Gastroesophageal sphincter (tissue), 4 donors: Measurements from ENCODE around the gene SH2B2. TPM values are rescaled to one million over a fixed set of nuclear protein-coding genes. Genes with fewer than 3 reads are reported as not detected.

ENCODE experiments used
- ATAC-seq: fragments of 150-250 bp; one replicate; pipeline ENCODE4 v1.9.1; 2016; ENCODE audit warnings: mild to moderate bottlenecking, moderate library complexity
- H3K27ac ChIP-seq, 4 donors: fragments of 200-600 bp; sonication (generic) in 3 of 4; 1 replicate in 3 of 4; 2 replicates in 1 of 4; pipeline ENCODE4 v1.5.1; 2016 to 2019
- H3K27me3 ChIP-seq: fragments of 200-600 bp; sonication (generic); one replicate; pipeline ENCODE4 v1.5.1; 2019
- H3K36me3 ChIP-seq, 2 donors: fragments of 200-600 bp; sonication (generic); one replicate each; pipeline ENCODE4 v1.5.1; 2019; ENCODE audit warnings: control low read depth in 1 of 2
- H3K4me1 ChIP-seq, 3 donors: fragments of 200-600 bp; sonication (generic); 1 replicate in 2 of 3; 2 replicates in 1 of 3; pipeline ENCODE4 v1.5.1; 2016 to 2019; ENCODE audit warnings: control low read depth in 2 of 3
- H3K4me3 ChIP-seq, 2 donors: fragments of 200-600 bp; sonication (generic); one replicate each; pipeline ENCODE4 v1.5.1; 2019; ENCODE audit warnings: mild to moderate bottlenecking in 1 of 2, moderate library complexity in 1 of 2
- H3K9me3 ChIP-seq, 3 donors: fragments of 200-600 bp; sonication (generic); one replicate each; pipeline ENCODE4 v1.5.1; 2017 to 2019; ENCODE audit warnings: control low read depth in 2 of 3
- EP300 ChIP-seq: sonication (generic); formaldehyde crosslinking; IDR thresholded peaks from one replicate; pipeline ENCODE4 v1.6.1; 2017; ENCODE audit warnings: antibody characterized with exemption, mild to moderate bottlenecking
- POLR2A ChIP-seq, 2 donors: fragments of 450-650 bp; IDR thresholded peaks; one replicate each; pipeline ENCODE4 v1.6.1; 2017; ENCODE audit warnings: antibody characterized with exemption in 2 of 2, mild to moderate bottlenecking in 2 of 2, moderate library complexity in 1 of 2
- POLR2AphosphoS5 ChIP-seq: sonication (generic); formaldehyde crosslinking; IDR thresholded peaks from one replicate; pipeline ENCODE4 v1.6.1; 2017; ENCODE audit warnings: antibody characterized with exemption
- WGBS, 2 donors: methylation state at CpG; one replicate each; pipeline ENCODE4 v1.1.5; 2018; ENCODE audit warnings: low coverage in 1 of 2; 5-methylcytosine and 5-hydroxymethylcytosine counted together
- total RNA-seq, 4 donors: library from RNA; depleted of rRNA; stranded (reverse); fragments of >200 nt; gene quantifications; one replicate each; pipeline ENCODE4 v1.1.0, GENCODE V29; 2016
- TF ChIP-seq, protein P1 (sequence below), 4 experiments: fragments of 200-600 bp in 2 of 4; fragments of 450-650 bp in 2 of 4; sonication (generic) in 1 of 4; IDR thresholded peaks; one replicate each; pipeline ENCODE4 v1.5.1; 2017 to 2019; ENCODE audit warnings: antibody characterized with exemption in 4 of 4, mild to moderate bottlenecking in 2 of 4, moderate library complexity in 2 of 4

Gene SH2B2
- total RNA-seq, 4 donors from 2014 or later = 2.8 to 8.0 (median 3.8) TPM

DNA sequence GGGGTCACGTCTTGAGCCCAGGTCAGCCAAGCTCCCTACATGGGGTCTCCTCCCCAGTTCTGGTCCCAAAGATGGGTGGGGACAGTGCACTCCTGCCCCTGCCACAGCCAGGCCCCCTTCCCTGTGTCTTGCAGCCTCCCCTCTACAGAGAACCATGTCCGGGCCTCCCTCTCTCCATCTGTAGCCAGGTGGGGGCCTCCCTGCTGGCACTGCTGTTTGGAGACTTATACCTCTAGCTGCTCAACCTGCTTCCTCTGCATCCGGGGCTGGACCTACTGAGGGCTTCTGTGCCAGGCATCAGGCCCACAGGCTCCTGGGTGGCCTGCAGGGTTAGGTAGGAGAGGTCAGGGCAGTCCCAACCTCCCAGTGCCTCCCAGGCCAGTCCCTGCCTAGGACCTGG is 7.9 kb downstream of the SH2B2 start:
- Histone ChIP-seq H3K9me3 (no peaks in the 10 kb centered on the region), H3K27ac (no peak overlapping the region), H3K4me3 (no peak overlapping the region), H3K4me1 (peaks cover 0 to 5% (median 0%) of the 10 kb centered on the region in 3 donors), H3K36me3 (no peaks in the 10 kb centered on the region), H3K27me3 (peaks cover 51% of the 10 kb centered on the region)
- ATAC-seq = no peak
- 100% methylated on average over 1 of the region's 3 CpGs; no CpG with 5 or more reads in 1 of the 2 donors for WGBS, 2 donors
- no peak for TF ChIP-seq POLR2A (IDR thresholded peaks at IDR 0.05)
- no peak for TF ChIP-seq POLR2AphosphoS5
- TF ChIP-seq EP300 = no peak
- TF ChIP-seq, protein P1, sequence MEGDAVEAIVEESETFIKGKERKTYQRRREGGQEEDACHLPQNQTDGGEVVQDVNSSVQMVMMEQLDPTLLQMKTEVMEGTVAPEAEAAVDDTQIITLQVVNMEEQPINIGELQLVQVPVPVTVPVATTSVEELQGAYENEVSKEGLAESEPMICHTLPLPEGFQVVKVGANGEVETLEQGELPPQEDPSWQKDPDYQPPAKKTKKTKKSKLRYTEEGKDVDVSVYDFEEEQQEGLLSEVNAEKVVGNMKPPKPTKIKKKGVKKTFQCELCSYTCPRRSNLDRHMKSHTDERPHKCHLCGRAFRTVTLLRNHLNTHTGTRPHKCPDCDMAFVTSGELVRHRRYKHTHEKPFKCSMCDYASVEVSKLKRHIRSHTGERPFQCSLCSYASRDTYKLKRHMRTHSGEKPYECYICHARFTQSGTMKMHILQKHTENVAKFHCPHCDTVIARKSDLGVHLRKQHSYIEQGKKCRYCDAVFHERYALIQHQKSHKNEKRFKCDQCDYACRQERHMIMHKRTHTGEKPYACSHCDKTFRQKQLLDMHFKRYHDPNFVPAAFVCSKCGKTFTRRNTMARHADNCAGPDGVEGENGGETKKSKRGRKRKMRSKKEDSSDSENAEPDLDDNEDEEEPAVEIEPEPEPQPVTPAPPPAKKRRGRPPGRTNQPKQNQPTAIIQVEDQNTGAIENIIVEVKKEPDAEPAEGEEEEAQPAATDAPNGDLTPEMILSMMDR (IDR thresholded peaks at IDR 0.05) = no peak

DNA sequence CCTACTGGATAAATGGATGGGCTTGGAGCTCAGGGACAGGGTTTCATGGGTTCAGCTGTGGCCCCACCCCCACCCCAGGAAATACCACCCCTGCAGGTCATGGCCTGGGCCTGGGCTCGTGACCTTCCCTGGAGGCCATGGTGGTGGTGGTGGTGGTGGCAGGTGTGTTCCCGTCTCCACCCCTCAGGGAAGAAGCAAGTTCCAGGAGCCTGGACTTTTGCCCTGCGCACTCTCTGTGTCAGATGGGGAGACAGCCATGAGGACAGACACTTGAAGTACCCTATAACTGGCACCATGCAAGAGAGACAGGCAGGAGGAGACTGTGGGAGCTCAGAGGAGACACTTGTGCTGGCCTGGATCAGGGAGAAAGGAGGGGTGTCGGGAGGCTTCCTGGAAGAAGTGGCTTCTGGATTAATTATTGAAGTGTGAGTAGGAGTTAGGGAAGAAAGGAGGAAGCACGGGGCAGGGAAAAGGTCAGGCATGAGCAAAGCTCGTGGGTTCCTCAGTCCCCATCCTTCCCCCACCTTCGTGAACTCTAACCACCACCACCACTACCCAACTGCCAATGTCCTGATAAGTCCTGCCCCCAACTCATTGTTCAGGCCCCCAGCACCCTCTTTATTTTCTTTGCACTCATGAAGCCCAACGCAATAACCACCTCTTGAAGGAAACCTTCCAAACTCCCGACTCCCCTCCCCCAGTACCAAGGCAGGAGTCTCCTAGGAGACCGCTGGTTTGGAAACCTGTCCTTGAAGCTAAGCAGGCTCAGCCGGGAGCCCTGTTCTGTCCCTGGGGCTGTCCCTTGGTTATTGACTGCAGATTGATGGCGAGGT is 8.9 kb downstream of the SH2B2 start:
- WGBS, 2 donors = 85 to 89% methylated on average over 2 to 5 of the region's 12 CpGs

DNA sequence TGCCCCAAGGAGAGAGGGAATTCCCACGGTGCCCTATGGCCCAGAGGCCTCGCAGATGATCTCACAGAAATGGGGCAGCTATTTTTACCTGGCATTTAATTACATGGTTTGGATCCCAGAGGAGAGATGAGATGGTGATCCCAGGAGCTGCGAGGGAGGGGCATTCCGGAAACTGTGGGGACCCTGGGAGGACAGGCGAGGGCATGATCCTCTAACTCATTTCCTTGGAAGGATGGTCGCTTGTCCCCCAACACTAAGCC is 9.4 kb downstream of the SH2B2 start:
- Histone ChIP-seq H3K4me1 (peaks cover 0 to 16% (median 0%) of the 10 kb centered on the region in 3 donors), H3K36me3 (no peaks in the 10 kb centered on the region), H3K4me3 (no peak overlapping the region), H3K27me3 (peaks cover 63% of the 10 kb centered on the region), H3K9me3 (peaks cover 0 to 4% (median 0%) of the 10 kb centered on the region in 3 donors), H3K27ac (no peak overlapping the region)
- TF ChIP-seq POLR2A (IDR thresholded peaks at IDR 0.05) = no peak
- TF ChIP-seq POLR2AphosphoS5 = no peak
- TF ChIP-seq, protein P1 (IDR thresholded peaks at IDR 0.05) = no peak
- no peak for TF ChIP-seq EP300
- 73 to 83% methylated on average over 1 to 3 of the region's 6 CpGs for WGBS, 2 donors
- no peak for ATAC-seq

More for the DNA sequence above, 8.9 kb downstream of the SH2B2 start:
- TF ChIP-seq POLR2A (IDR thresholded peaks at IDR 0.05) (no peak), EP300 (no peak), POLR2AphosphoS5 (no peak)
- TF ChIP-seq, protein P1 (IDR thresholded peaks at IDR 0.05) = no peak
- Histone ChIP-seq H3K4me3 (no peak overlapping the region), H3K27ac (no peak overlapping the region), H3K4me1 (peaks cover 0 to 11% (median 0%) of the 10 kb centered on the region in 3 donors), H3K27me3 (peaks cover 61% of the 10 kb centered on the region), H3K9me3 (no peaks in the 10 kb centered on the region), H3K36me3 (no peaks in the 10 kb centered on the region)
- no peak for ATAC-seq

DNA sequence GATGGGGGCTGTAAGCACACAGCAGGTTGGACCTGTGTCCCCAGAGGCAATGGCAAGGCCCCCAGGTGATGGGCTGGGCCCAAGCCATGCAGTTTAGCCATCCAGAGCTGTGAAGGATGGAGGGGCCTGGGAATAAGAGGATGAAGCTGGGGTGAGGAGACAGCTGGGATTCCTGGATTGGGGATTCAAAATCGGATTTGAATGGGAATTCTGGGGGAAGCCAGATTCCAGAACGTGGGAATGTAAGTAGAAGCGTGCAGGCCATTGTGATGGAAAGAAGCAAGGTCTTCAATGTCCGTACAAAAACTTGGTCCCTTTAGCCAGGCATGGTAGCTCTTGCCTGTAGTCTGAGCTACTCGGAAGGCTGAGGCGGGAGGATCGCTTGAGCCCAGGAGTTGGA is 9.8 kb downstream of the SH2B2 start:
- Histone ChIP-seq H3K4me3 (no peak overlapping the region), H3K27me3 (peaks cover 61% of the 10 kb centered on the region), H3K27ac (no peak overlapping the region), H3K9me3 (peaks cover 0 to 4% (median 0%) of the 10 kb centered on the region in 3 donors), H3K36me3 (no peaks in the 10 kb centered on the region), H3K4me1 (peaks cover 0 to 16% (median 0%) of the 10 kb centered on the region in 3 donors)
- 88 to 97% methylated on average over 6 to 7 of the region's 7 CpGs for WGBS, 2 donors
- TF ChIP-seq EP300 = no peak
- TF ChIP-seq, protein P1 (IDR thresholded peaks at IDR 0.05) = no peak
- no peak for TF ChIP-seq POLR2A (IDR thresholded peaks at IDR 0.05)
- no peak for TF ChIP-seq POLR2AphosphoS5
- no peak for ATAC-seq
